Upper lobe of left lung (tissue), 4 donors: ENCODE data around the gene GORASP1.

Experiments used
- POLR2A ChIP-seq, 4 donors: fragments of 450-650 bp; IDR thresholded peaks; one replicate each; pipeline ENCODE4 v1.5.1; 2016 to 2017; ENCODE audit warnings: antibody characterized with exemption in 4 of 4, mild to moderate bottlenecking in 2 of 4
- POLR2AphosphoS5 ChIP-seq, 2 donors: sonication (generic); formaldehyde crosslinking; IDR thresholded peaks; one replicate each; pipeline ENCODE4 v1.5.1; 2017; ENCODE audit warnings: antibody characterized with exemption in 2 of 2
- TF ChIP-seq, protein P1 (sequence below), 6 experiments: fragments of 450-650 bp in 4 of 6; fragments of 200-600 bp in 2 of 6; sonication (generic) in 2 of 6; IDR thresholded peaks; one replicate each; pipeline ENCODE4 v1.5.1; 2016 to 2019; ENCODE audit warnings: antibody characterized with exemption in 6 of 6

DNA sequence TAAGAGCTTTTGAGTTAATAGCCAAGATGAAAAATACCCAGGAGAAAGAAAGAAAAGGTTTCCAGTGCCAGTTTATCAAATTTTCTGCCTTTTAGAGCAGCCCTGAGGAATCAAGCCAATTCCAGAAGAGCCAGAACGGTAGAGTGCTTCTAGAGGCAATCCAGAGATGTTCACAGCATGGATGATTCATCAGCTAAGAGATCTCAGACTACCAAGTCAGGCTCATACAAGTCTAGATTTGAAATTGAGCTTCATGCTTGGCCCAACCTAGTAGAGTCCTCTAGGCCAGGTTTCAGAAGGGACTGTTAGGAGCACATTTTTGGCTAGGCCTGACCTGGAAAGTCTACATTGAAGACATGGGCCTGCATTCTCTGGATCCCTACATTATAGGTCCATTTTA lies 40.1 kb downstream of the GORASP1 start:
- TF ChIP-seq, protein P1, sequence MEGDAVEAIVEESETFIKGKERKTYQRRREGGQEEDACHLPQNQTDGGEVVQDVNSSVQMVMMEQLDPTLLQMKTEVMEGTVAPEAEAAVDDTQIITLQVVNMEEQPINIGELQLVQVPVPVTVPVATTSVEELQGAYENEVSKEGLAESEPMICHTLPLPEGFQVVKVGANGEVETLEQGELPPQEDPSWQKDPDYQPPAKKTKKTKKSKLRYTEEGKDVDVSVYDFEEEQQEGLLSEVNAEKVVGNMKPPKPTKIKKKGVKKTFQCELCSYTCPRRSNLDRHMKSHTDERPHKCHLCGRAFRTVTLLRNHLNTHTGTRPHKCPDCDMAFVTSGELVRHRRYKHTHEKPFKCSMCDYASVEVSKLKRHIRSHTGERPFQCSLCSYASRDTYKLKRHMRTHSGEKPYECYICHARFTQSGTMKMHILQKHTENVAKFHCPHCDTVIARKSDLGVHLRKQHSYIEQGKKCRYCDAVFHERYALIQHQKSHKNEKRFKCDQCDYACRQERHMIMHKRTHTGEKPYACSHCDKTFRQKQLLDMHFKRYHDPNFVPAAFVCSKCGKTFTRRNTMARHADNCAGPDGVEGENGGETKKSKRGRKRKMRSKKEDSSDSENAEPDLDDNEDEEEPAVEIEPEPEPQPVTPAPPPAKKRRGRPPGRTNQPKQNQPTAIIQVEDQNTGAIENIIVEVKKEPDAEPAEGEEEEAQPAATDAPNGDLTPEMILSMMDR (IDR thresholded peaks at IDR 0.05), result no peak
- TF ChIP-seq POLR2A (IDR thresholded peaks at IDR 0.05) (no peak), POLR2AphosphoS5 (IDR thresholded peaks at IDR 0.05) (no peak)
